HG02763 (cell line): ENCODE measurements around the gene KRT9.
"Not testable (repeated sequence)": the region's sequence is repeated elsewhere in the genome, so short reads cannot be mapped to it uniquely, and the experiment has no call there.

Source experiments
- ATAC-seq: cut with Tn5 transposase; IDR thresholded peaks from one replicate; pipeline ENCODE4 v1.9.1; 2021; ENCODE audit warnings: mild to moderate bottlenecking, moderate library complexity; ENCODE audit not compliant: unreplicated experiment

The KRT9 gene

DNA sequence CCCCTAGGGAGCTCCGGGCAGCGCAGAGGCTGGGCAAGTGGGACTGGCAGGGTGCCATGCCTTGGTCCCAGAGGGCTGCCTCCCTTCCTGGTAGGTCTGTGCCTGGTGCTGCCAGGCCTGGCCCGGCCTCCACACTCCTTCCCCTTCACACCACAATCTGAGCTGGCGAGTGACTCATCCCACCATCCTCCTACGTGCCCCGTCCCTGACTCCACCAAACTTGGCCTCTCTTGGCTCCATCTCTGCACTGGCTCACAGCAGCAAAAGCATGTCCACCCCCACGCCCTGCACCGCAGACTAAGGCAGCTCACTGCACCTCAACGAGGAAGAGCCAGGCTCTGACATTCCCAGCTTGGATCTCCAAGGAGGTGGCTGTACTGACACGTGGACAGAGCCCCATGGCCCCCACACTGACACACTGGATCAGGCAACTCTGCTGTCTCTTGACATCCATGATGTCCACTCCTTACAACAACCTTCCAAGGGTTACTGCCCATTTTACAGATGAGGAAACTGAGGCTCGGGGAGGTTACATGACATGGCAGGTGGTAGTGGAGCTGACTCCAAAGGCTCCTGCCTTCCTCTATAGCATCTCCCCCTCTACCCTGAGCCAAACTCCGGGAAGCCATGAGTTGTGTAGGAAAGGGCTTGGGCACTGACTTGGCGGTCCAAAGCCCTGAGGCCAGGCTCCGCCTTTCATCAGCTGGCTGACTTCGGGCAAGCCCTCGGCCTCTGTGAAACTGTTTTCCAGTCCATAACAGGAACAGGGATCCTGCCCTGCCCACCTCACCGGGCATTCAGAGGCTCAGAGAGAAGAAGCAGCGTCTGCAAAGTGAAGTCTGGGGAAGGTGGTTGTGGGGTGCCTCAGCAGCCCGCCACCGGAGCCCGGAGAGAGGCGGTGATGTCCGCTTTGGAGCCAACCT is 23.7 kb downstream of the KRT9 start:
- ATAC-seq = no peak

DNA sequence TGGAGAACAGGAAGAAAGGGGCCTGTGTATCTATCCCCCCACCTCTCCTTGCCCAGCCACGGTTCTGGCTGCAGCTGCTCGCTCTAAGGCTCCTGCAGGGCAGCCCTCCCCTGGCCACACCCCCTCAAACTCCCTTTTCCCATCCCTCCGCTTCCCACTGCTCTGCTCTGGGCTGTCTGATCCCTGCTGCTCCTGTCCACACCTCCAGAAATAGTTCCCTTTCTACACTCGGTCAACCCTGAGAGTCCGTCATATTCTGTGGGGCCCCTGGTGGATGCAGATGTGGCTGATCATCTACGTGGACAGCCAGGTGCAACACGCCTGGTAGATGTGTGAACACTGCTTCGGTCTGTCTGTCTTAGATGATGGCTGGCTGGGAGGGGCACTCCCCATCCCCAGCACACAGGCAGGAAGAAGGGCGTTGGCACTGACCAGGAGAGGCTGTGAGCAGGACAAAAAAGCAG is 24.4 kb downstream of the KRT9 start:
- ATAC-seq = no peak

DNA sequence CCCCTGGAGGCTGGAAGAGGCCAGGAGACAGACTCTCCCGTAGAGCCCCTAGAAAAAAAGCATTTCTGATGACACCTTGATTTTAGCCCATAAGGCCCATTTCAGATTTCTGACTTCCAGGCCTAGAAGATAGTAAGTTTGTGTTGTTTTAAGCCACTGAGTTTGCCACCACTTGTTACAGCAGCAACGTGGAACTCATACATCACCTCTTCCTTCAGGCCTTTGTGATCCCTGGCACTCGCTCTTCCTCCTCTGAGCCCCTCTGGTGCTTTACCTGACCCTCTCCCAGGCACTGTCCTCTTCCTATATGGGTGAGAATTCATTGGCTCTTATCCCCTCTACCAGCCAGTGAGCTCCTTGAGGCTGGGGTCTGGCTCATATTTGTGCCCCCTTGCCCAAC is 25.0 kb downstream of the KRT9 start:
- ATAC-seq = no peak

DNA sequence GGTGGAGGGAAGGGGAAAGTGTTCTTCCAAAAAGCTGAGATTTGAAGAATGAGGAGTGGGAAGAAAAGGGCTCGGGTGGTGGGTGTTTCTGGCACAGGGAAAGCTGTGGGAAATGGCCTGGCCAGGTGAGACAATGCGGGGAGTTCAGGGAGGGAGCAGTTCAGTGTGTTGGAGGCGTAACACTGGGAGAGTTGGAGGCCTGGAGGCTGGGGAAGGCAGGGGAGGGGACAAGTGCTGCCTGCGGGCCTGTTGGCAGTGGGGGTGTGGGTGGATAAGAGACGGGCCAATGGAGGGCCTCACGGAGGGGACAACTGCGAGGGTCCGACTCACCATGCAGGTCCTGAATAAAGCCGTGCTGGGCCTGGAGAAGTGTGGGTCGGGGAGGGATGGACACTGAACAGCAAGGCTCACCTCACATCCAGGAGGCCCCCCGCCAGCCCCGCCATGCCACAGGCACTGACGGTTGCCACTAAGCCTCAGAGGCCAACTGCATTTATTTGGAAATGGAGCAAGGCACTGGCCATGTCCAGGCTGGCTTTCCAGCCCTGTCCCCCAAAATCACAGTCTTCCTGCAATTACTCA is 25.9 kb downstream of the KRT9 start:
- no peak for ATAC-seq

DNA sequence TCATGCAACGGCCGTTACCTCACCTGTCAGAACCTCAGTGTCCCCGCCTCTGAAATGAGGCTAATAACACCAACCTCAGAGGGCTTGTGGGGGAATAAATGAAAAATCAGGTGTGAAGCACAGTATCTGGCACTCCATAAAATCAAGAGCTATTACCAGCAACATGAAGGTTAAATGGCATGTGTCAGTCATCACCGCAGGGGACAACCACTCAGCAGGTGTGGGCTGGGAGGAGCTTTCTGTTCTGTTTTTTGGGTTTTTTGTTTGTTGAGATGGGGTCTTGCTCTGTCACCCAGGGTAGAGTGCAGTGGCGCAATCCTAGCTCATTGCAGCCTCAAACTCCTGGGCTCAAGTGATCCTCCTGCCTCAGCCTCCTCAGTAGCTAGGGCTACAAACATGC is 26.9 kb downstream of the KRT9 start:
- ATAC-seq = no peak

DNA sequence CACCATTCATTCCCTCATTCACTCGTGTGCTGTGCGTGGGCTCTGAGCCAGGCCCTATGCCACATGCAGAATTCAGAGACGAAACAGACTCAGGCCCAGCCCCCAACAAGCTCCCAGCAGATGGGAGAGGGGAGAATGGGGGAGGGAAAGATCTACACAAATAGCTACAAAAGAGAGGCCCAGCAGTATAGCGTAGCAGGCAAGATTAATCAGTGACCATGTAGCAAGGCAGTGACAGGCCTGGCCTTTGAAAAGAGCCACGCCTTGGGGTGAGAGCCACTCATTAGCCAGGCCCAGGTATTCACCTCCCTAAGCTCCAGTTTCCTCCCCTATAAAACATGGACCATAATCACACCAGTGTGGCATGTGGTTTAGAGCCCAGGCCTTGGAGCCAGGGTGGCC is 27.4 kb downstream of the KRT9 start:
- no peak for ATAC-seq

DNA sequence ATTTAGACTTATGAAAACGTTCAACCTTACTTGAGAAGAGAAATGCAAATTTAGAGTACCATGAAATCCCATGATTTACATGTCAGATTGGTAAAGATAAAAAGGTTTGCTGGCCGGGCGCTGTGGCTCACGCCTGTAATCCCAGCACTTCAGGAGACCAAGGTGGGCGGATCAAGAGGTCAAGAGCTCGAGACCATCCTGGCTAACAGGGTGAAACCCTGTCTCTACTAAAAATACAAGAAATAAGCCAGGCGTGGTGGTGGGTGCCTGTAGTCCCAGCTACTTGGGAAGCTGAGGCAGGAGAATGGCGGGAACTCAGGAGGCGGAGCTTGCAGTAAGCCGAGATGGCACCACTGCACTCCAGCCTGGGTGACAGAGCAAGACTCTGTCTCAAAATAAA is 29.1 kb downstream of the KRT9 start:
- ATAC-seq = not testable (repeated sequence)

DNA sequence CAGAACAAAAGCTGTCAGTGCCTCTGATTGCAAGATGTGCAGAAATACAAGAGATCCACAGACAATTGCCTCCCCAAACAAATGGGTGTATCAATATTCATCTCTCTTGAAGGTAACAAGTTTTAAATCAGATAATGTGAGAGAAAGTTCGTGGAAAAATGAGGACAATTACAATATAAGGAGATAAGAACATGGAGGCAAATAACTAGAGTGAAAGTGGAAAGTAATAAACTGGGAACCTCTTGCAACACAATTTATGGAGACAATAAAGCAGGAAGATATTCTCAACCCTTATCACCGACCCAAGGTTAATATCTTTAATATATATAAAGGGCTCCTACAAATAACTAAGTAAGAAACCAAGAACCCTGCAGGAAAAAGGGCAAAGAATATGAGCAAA is 29.5 kb downstream of the KRT9 start:
- no peak for ATAC-seq

DNA sequence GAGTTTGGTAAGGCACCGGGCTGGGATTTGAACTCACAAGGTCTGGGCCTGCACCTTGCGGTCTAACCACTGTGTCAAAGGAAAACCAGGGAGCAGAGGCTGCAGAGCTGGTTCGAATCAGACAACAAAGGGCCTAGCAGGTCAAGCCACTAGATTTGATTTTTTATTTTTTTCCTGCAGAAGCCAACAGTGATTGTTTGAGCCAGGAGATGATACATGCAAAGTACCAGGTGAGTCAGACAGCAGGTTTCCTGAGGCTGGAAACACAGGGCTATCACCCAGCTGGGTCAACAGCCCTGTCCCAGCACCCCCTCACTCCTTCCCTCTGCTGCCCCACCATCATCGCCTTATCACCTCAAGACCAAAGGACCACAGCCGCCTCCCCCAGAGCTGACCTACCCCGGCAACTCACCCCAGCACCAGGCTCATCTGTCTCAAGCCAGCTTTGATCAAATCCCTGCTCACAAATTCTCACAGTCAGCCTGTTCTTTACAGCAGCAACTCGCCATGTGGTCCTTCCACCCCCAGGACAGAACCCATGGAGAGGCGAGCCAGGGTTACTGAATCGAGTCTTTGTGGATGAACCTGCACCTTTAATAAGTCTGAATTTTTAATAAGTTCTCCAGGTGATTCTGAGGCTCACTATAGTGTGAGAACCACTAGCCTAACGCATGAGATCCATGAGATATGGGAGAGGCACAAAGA is 30.8 kb downstream of the KRT9 start:
- ATAC-seq = no peak

DNA sequence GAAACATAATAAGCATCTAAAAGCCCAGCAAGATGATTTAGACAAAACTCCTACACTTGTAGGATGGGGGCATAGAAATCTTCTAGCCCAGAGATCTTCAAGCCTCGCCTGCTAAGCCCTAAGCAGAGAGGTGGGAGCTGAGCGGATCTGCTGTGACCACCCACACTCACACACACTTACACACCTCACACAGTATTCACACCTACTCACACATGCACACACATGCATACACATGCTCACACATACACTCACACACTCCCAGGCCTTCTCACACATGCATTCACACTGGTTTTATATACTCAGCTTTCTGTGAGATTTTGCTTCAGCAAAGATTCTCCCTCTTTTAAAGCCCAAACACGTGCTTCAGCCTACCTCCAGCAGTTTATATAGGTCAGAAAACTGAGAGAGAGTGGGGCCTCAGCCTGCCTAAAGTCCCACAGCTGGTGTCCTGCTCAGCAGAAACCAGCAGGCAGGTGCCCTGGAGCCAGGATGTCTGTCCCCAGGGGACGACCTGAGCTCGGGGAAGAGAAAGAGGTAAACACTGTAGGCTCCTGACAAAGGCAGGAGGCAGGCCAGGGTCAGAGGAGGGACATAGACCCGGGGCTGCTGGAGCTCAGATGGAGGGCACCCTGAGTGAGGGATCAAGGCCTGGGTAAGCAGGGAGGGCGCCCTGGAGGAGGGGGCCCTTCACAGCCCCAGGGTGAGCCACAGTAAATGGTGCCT is 31.7 kb downstream of the KRT9 start:
- no peak for ATAC-seq

DNA sequence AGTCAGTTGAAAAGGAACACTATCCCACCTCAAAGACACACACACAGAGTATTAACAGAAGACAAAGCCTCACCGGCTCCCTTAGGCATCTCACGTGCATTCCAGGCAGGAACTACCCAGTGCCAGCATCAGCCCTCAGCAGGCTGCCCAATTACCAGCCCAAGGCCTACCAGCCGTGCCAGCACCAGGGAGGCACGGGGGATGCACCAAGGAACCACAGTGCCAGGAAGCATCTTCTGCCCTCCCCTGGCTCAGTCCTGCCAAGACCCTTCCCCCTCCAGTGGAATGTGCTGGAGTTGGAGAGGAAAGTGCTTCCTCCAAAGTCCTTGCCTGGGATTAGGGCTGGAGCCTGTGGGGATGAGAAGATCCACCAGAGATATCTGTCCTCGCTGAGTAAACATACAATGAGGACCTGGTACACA is 32.8 kb downstream of the KRT9 start:
- ATAC-seq = no peak

DNA sequence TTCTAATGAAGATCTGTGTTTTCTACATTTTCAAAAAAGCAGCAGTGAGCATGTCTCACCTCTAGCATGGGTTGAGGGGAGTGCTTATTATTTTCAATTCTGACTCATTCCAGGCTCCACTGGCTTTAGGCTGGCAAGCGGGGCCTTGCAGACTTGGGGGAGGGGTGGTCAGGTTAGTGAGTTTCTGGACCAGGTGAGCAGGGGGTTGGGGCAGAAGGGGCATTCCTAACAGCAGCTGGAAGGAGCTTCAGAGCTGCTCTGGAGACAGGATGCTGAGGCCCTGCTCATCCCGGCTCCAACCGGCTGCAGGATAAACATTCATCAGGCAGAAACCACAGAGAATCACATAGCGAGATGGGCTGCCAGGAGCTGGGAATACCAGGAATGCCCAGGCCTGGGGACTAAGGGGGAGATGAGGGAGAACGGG is 33.3 kb downstream of the KRT9 start:
- ATAC-seq = no peak

DNA sequence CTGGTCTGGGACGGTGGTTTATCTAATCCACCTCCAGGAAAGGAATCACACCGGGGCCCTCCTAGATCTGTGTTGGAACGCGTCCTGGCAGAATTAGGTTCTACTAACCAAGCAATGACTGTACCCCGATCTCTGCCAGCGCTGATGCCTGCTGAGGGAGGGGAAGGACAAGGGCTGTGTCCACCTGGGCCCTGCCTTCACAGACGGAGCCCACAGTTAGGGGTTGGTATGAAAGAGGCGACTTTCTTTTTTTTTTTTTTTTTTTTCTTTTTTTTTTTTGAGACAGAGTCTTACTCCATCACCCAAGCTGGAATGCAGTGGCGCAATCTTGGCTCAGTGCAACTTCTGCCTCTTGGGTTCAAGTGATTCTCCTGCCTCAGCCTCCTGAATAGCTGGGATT is 33.9 kb downstream of the KRT9 start:
- ATAC-seq = no peak

DNA sequence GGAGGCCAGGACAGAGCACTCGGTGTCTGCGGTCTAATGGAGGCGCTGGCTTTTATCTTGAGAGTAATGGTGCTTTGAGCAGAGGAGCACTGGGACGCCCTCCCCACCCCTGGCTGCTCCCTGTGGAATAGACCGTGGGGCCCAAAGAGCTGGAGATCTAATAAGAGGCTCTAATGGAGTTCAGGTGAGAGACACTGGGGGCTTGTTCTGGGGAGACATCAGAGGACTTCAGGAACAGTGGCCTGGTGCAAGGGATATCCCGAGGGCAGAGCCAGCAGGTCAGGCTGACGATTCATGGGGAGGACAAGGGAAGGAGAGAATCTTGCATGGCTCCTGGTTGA is 34.3 kb downstream of the KRT9 start:
- no peak for ATAC-seq

DNA sequence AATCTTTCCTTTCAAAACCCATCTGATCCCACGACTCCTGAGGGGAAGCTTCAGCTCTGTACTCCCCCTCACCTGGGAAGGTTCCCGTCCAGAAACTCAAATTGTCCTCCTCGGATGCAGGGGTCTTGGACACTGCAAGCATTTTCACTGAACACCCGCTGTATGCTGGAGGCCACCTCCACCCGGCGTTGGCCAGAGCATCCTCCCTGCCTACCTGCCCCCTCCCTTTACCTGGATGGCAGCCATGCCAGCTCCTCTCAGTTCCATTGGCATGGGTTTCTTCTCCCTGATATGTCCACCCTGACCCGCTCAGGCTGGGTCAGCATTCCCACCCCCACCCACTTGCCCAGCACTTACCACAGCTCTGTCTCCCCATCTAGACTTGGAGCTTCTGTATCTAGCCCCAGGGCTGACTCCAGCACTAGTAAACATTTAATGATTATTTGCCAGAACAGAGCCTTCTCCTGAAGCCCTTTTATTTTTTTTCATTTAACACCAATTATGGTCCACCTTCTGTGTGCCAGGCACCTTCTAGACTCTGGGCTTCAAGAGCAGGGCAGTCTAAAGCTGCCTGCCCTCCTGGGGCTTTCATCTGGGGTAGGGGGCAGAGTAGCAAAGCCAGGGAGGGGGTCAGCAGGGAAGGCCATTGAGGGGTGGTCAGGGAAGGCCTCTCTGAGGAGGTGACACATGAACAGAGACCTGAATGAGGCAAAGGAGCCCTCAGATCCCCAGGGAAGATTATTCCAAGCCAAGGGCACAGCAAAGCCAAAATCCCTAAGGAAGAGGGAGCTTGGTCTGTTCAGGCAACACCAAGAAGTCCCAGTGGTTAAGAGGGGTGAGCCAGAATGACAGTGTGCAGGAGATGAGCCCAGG is 34.9 kb downstream of the KRT9 start:
- ATAC-seq = no peak

DNA sequence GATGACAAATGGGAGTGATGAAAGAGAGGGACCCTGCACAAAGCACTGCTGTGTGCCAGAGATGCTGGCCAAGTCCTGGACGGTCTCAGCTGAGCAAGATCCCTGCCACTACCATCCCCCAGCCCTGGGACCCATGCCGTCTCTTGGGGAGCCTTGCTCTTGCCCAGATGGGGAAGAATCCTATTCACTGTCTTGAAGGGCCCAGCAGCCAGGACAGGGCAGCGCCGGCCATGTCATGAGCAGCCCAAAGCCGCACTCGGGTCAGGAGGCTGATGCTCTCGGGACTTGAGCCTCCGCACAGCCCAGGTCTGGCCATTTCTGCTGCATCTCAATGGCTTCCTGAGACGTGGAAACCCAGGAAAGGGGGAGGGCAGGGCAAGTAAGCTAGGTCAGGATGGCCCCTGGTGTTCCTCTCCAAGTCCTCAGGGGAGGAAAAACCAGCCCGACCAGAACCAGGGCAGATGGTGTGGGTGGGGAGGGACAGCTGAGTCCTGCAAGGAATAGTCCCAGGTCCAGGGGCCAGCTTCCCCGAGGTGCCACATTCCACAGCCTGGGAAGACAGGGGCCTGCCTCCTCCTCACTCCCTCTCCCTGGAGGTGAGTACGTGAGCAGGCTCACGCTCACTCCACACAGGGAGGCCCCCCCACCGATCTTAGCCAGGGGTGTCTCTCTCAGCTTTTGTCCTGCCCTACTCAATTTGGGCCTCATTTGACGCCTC is 35.9 kb downstream of the KRT9 start:
- ATAC-seq = no peak

DNA sequence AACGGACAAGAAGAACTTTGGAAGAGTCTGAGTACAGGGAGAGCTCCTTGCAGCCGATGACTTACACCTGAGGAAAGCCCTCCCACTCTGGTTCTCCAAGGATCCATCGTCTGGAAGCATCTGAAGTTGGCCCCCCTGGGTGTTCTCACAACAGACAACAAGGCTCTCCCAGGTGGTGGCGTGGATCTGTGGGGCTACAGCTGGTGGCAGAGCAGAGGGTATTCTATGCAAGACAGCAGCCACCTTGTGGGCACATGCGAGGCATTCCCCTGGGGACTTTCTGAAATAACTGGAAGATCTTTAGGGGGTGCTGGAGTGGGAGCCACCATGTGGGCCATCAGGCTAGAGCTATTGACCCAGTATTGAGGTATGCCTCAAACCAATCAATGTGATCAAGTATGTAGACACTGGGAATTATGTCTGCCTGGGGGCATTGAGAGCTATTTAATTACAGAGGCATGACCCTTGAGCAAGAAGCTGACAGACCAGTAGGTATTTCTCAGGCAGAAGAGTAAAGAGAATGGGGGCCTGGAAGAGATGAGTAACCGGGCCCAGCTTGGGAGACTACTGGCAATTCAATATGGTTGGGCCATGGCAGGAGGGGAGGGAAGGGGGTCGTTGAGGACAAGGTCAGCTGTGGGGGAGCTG is 36.8 kb downstream of the KRT9 start:
- ATAC-seq = no peak

DNA sequence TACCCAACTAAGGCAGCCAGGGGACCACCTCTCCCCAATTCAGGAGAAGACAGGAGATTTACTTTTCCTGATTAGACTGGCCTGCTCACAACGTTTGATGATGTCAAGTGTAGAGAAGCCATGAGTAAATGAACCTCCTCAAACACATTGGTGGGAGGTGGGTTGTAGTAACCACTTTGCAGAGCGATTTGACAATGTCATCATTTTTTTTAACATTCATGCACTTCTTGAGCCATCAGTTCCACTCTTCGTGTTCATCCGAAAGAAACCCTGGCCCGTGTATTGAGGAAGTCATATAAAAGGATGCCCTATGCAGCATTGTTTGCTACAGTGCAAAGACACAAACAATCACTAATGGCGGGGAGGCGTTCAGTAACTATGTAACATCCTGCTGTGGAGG is 38.2 kb downstream of the KRT9 start:
- ATAC-seq = no peak

DNA sequence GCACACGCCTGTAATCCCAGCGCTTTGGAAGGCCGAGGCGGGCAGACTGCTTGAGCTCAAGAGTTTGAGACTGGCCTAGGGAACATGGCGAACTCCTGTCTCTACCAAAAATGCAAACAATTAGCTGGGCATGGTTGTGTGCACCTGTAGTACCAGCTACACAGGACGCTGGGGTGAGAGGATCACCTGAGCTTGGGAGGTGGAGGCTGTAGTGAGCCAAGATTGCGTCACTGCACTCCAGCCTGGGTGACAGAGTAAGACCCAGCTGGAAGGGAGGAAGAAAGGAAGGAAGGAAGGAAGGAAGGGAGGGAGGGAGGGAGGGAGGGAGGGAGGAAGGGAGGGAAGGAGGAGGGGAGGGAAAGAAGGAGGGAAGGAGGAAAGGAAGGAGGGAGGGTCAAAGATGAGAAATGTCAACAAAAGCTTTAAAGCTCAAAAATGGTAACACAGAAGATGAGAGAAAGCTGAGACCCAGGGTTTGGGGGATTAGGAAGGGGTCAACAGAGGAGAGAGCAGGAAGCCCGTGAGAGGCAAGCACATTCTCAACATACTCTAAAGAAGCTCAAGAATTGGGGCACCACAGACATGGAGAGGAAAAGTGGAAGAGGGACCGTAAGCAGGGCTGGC is 38.8 kb downstream of the KRT9 start:
- ATAC-seq = no peak
